ENCODE data around the gene DDX21.
"Not testable (repeated sequence)": the region's sequence is repeated elsewhere in the genome, so short reads cannot be mapped to it uniquely, and the experiment has no call there.

Gene DDX21

DNA sequence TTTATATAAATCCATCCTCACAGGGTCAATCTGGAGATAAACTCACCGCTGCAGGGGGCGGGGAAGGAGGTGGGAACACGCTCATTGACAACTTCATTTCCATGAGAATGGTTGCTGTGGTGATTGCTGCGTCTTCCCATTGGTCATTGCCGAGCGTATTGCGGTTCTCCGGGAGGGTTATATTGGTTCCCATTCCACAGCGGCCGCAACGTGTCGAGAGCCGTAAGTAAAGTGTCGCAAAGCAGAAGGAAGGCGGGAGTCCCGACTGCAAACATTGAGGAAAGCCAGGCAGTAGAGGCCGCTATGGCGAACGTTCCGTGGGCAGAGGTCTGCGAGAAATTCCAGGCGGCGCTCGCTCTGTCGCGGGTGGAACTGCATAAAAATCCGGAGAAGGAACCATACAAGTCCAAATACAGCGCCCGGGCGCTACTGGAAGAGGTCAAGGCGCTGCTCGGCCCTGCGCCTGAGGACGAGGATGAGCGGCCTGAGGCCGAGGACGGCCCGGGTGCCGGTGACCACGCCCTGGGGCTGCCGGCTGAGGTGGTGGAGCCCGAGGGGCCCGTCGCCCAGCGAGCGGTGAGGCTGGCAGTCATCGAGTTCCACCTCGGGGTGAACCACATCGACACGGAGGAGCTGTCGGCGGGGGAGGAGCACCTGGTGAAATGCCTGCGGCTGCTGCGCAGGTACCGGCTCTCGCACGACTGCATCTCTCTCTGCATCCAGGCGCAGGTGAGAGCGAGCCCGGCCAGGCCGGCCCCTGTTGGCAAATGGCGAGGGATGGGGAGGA, 32.8 kb downstream of the DDX21 start, which contains the start of gene KIFBP:
Gene KIFBP (plus strand): TSS at position 274 of the 787 bp plus-strand sequence. CDS start 30 bp downstream, at position 304.
- peak; percentile 62 for DNase-seq

DNA sequence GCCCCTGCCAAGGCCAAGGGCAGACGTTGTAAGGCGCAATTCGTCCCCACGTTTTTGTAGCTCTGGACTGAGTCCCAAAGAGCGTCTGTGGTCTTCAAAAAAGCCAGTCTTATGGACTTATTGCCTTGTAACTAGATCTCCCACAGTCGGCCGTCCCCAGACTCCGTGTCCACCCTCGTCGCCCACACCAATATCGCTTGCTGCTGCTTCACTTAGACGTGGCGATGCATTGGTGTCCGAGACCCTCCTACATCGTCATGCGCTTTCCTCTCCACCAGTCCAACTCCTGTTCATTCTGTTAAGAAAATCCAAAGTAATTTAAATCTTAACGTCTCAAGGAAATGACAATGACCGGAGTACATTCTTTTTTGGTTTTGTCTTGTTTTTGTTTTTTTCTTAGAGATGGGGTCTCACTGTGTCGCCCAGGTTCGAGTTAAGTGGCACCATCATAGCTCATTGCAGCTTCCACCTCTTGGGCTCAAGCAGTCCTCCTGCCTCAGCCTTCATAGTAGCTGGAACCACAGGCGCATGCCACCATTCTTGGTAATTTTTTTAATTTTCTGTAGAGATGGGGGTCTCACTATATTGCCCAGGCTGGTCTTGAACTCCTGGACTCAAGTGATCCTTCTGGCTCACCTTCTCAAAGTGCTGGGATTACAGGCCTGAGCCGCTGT, 33.5 kb downstream of the DDX21 start:
- DNase-seq = no peak

DNA sequence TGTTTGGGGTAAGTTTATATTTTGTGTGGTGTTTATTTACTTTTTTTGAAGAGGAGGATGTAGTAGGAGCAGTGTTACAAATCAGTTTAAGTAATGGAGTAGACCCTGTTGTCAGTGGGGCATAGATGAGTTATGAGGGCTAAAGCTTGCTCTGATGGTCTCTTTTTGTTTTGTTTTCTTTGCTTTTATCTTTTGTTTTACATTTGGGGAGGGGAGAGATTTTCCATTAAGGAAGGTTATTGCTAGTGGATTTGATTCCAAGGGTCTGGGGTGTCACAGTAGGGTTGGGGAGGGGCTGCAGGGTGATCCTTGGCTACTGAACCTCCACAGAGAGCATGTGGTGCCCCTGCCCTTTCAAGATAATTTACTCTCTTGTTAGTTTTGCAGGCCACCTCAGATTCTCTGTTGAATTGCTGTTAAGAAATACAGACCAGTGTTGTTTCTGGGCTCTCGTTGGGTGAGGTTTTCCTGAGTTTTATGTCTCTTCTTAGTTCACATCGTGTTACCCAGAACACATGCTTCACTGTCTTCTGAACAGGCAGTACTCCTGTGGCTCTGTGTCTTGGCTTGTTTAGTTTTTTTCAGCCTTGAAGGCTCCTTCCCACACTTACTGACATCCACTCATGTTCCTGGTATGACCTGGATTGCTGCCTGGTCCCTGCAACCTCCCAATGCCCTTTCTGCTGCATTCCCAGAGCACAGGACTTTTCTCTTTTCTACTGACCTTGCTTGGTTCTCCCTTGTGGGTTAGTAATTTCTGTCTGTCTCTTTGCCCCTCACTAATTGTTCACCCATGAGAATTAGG, 36.9 kb downstream of the DDX21 start:
- no peak for DNase-seq

DNA sequence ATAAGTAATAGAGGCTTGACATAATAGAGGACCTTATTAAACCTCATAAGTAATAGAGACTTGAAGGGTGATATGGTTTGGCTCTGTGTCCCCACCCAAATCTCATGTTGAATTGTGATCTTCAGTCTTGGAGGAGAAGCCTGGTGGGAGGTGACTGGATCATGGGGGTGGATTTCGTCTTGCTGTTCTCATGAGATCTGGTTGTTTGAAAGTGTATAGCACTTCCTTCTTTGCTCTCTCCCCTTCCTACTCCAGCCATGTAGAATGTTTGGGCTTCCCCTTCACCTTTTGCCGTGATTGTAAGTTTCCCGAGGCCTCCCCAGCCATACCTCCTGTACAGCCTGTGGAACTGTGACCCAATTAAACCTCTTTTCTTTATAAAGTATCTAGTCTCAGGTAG, 41.2 kb downstream of the DDX21 start:
- no peak for DNase-seq

DNA sequence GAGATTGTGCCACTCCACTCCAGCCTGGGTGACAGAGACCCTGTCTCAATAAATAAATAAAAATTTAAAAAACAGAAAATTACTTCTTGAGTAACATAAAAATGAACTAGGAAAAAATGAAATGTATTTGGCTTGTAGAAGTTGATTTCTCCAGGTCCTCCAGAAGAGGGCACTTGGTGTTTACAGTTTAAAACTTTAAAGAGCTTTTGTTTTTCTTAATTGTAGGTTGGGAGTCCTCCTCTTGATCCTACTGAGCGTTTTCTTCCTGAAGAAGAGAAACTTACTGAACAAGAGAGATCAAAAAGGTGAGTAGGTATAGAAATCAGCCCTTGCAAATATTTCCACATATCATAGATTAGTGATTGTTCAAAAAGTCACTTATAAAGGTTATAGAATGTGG, 48.9 kb downstream of the DDX21 start:
- no peak for DNase-seq

DNA sequence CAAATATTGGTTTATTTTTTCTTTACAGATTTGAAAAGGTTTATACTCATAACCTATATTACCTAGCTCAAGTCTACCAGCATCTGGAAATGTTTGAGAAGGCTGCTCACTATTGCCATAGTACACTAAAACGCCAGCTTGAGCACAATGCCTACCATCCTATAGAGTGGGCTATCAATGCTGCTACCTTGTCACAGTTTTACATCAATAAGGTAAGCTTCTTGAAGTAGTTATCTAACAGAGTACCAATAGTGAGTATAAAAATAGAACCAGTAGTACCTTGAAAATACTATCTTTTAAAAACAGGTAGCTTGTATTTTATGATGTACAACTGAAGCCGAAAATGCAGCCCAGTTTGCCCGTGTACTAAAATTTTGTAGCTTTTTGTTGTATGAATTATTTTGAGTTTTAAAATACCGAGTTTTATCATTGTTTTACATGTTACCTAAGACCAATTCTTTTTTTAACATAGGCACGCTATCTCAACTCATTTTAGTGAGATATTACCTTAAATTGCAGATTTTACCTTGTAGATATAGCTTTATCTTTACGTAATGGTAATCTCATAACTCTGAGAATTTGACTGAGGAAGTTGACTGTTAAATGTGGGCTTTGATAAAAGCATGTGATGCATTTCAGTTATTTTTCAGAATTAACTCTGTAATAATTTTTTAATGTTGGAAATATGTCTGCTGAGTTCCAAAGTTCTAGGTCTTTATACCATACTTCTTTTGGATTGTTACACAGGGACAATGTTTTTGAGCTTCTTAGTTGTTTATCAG, 49.9 kb downstream of the DDX21 start:
- DNase-seq = no peak

DNA sequence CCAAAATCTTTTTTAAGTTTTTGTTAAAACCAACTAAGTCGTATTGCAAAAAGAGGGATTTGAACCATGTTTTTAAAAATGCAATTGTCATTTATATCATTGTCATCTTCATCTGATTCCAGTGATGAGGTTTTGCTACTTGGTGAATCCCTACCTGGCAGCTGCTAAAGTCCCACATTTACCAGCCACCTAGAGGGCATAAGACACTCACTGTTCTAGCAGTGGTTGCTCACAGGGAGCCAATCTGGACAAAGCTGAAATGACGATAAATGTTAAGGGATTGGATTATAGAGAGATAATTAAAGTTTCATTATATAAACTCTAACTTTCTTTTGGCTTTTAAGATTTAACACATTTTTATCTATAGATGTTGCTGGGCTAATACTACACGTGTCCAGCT, 51.3 kb downstream of the DDX21 start:
- DNase-seq = no peak

DNA sequence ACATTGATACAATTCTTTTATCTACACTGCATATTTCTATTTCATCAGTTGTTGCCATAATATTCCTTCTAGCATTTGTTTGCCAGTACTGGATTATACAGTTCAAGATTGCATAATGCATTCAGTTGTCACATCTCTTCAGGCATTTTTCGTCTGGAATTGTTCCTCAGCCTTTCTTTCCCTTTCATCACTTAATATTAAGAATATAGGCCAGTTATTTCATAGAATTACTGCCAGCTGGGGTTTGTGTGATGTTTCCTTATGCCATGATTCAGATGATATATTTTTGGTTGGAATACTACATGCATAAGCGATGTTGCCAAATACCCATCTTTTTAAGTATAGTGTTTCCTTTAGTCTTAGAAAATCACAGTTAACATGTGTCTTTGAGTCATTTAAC, 53.4 kb downstream of the DDX21 start:
- no peak for DNase-seq

DNA sequence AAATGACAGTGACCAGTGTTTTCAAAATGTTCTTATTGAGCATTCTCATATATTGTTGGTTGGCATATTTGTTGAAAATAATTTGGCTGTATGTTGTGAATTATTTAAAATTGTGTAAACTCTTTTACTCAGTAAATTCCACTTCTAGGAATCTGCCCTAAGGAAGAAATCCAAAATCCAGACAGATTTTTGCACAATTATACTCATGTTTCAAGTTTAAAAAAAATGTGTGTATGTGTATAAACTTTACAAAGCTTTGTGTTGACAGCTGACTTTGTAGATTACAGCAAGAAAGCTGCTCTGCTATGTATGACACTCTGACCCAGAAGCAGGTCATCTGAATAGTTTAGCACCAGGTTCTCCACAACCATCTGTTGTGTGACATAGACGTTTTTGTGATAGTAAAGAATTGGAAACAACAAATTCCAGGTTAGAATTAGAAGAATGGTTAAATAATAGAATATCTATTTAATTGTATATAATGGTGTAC, 54.2 kb downstream of the DDX21 start:
- DNase-seq = no peak

DNA sequence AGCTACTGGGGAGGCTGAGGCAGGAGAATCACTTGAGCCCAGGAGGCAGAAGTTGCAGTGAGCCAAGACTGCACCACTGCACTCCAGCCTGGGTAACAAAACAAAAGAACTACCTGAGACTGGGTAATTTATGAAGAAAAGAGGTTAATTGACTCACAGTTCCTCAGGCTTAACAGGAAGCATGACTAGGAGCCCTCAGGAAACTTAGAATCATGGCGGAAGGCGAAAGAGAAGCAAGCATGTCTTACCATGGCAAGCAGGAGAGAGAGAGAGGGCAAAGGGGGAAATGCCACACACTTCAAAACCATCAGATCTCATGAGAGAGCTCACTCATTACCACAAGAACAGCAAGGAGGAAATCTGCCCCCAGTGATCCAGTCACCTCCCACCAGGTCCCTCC, 56.8 kb downstream of the DDX21 start:
- DNase-seq = not testable (repeated sequence)

DNA sequence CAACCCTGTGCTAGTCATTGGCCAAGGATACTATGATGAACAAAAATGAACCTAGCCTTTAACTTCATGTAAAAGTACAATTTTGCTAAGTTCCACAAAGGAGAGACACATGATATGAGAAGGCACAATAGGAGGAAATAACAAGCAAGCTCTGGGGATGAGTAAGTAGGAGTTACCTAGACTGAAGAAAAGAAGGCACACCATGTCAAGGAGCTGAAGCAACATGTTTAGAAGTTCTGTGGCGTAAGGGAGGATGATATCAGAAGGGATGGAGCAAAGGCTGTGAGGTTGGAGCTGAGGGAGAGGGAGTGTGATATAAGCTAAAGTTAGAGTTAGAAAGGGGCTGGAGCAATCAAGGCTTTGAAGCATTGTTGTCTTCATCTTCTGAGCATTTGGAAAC, 58.2 kb downstream of the DDX21 start:
- DNase-seq = no peak

DNA sequence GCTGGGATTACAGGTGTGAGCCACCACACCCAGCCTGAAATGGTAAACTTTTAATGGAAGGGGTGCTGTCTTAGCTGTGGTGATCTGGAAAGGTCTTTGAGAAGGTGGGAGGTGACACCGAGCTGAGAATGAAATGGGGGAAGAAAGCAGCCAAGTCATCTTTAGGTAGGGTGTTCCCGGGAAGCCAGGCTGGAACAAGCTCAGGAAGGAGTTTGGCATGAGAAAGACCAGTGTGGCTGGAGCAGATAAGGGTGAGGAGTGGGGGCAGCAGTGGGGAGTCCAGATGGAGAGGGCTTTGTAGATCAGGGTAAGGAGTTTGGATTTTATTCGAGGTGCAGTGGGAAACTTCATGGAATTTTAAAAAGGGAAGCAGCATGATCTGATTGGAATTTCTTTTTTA, 62.6 kb downstream of the DDX21 start:
- DNase-seq = no peak

DNA sequence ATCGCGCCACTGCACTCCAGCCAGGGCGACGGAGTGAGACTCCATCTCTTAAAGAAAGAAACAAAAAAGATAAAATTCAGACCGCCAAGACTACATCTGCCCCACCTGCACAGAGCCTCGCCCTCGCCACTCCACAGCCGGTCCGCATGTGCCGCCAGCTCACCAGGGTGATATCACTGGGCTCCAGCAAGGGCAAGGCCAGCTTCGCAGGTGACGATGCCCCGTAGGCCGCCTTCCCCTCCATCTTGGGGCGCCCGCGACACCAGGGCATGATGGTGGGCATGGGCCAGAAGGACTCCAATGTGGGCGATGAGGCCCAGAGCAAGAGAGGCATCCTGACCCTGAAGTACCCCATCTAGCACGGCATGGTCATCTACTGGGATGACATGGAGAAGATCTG, 66.6 kb downstream of the DDX21 start:
- no peak for DNase-seq

DNA sequence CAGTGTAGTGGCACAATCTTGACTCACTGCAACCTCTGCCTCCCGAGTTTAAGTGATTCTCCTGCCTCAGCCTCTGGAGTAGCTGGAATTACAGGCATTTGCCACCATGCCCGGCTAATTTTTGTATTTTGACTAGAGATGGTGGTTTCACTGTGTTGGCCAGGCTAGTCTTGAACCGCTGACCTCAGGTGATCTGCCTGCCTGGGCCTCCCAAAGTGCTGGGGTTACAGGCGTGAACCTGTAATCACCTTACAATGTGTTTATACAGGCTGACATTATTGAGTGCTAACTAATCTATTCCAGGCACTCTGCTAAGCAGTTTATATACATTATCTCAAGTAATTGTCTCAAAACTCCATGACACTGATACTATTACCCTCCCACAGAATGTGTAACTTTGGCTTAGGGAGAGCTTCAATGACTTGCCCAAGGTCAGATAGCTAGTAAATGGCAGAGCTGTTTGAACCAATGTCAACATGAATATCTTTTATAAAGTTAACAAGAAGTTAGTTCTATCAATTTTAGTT, 69.5 kb downstream of the DDX21 start:
- no peak for DNase-seq

DNA sequence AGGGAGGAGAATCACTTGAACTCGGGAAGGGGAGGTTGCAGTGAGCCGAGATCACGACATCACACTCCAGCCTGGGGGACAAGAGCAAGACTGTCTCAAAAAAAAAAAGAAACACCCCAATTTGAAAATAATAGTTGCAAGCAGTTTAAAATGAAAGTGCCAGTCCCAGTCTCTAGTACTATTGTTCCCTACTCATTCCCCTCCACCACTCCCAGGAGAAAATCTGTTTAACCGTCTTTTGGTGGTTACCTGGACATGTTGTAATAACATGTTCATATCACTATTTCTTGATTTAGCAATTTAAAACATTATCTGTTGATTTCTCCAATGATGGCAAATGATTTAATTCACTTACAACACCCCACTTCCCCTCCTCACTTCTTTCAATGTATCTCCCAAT, 77.3 kb downstream of the DDX21 start:
- DNase-seq = no peak
